22Rv1 (cell line): Measurements from ENCODE around the gene TGIF1.

Experiments
- ZFX ChIP-seq: fragments of 450-650 bp; IDR thresholded peaks from 2 replicates; pipeline ENCODE4 v1.6.1; 2017; ENCODE audit warnings: antibody characterized with exemption, borderline replicate concordance
- TF ChIP-seq, protein P1 (sequence below): fragments of 450-650 bp; IDR thresholded peaks from 2 replicates; pipeline ENCODE4 v1.5.1; 2017; ENCODE audit warnings: mild to moderate bottlenecking

- TF ChIP-seq, protein P1, sequence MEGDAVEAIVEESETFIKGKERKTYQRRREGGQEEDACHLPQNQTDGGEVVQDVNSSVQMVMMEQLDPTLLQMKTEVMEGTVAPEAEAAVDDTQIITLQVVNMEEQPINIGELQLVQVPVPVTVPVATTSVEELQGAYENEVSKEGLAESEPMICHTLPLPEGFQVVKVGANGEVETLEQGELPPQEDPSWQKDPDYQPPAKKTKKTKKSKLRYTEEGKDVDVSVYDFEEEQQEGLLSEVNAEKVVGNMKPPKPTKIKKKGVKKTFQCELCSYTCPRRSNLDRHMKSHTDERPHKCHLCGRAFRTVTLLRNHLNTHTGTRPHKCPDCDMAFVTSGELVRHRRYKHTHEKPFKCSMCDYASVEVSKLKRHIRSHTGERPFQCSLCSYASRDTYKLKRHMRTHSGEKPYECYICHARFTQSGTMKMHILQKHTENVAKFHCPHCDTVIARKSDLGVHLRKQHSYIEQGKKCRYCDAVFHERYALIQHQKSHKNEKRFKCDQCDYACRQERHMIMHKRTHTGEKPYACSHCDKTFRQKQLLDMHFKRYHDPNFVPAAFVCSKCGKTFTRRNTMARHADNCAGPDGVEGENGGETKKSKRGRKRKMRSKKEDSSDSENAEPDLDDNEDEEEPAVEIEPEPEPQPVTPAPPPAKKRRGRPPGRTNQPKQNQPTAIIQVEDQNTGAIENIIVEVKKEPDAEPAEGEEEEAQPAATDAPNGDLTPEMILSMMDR: no peak
- TF ChIP-seq ZFX: no peak
Measured at GRCh38 chr18:3418083-3418482, 31.9 kb upstream of the TGIF1 start.
